GM12878 (cell line): ENCODE measurements around the gene NEGR1. TPM values are rescaled to one million over a fixed set of nuclear protein-coding genes. Genes with fewer than 3 reads are reported as not detected.

ENCODE experiments used
- ATAC-seq: fragments of 200-7000 bp; cut with Tn5 transposase; 3 replicates; pipeline ENCODE4 v1.9.1; 2020; ENCODE audit warnings: mild to moderate bottlenecking, moderate library complexity
- BruUV-seq: library from RNA; stranded (reverse); fragments of 400-500 nt; replicated peaks from 2 replicates; lab custom pipeline; 2021; lab: Mats Ljungman, UMichigan
- CTCF ChIA-PET: fragments of 300-600 bp; sonication (Branson Sonifier 250); formaldehyde crosslinking; extraction: SDS; loops from one replicate; lab custom pipeline; 2021; ENCODE audit warnings: inconsistent platforms; lab: Yijun Ruan, JAX
- POLR2A ChIA-PET: fragments of 350-600 bp; formaldehyde crosslinking; extraction: SDS; loops from one replicate; lab custom pipeline; 2021; ENCODE audit warnings: inconsistent platforms; lab: Charles Lee
- RAD21 ChIA-PET: fragments of 300-600 bp; sonication (Branson Sonifier 250); formaldehyde crosslinking; loops from one replicate; lab custom pipeline; 2023; ENCODE audit warnings: antibody characterized with exemption; ENCODE audit not compliant: unreplicated experiment; lab: Charles Lee
- SMC1A ChIA-PET: fragments of 300-600 bp; sonication (Branson Sonifier 250); formaldehyde crosslinking; loops from one replicate; lab custom pipeline; 2023; ENCODE audit not compliant: unreplicated experiment, uncharacterized antibody; lab: Charles Lee
- DNase-seq: peaks from one replicate; pipeline ENCODE4 v3.0.0-alpha.2; 2011; ENCODE audit warnings: low read depth, low spot score
- FAIRE-seq: peaks from 3 replicates; lab custom pipeline; 2011; peaks lifted over from hg19 to GRCh38; lab: Jason Lieb, UNC
- H2AFZ ChIP-seq: 2 replicates; pipeline ENCODE4 v1.6.0; 2011; ENCODE audit warnings: low read depth, low read length, control low read depth; ENCODE audit not compliant: control insufficient read depth
- H3K27ac ChIP-seq: 2 replicates; pipeline ENCODE4 v1.5.1; 2011; ENCODE audit warnings: control low read depth; ENCODE audit not compliant: control insufficient read depth, insufficient read depth
- H3K27me3 ChIP-seq, 2 experiments: replicated peaks in 1 of 2; 2 replicates each; pipeline versions ENCODE4 v1.6.0 to v1.6.1; 2011; ENCODE audit warnings: low read length in 1 of 2; ENCODE audit not compliant: control insufficient read depth in 2 of 2, insufficient read depth in 2 of 2
- H3K36me3 ChIP-seq, 2 experiments: 2 replicates each; pipeline ENCODE4 v1.5.1; 2011; ENCODE audit warnings: low read length in 1 of 2; ENCODE audit not compliant: control insufficient read depth in 2 of 2, insufficient read depth in 2 of 2
- H3K4me1 ChIP-seq: 2 replicates; pipeline ENCODE4 v1.6.1; 2011; ENCODE audit warnings: mild to moderate bottlenecking, low read length, moderate library complexity, mixed read lengths; ENCODE audit not compliant: control insufficient read depth, insufficient read depth
- H3K4me2 ChIP-seq: 2 replicates; pipeline ENCODE4 v1.6.0; 2011; ENCODE audit warnings: control low read depth; ENCODE audit not compliant: control insufficient read depth, insufficient read depth
- H3K4me3 ChIP-seq: fragments of 200-600 bp; sonication (generic); 2 replicates; pipeline ENCODE4 v1.5.1; 2016
- H3K79me2 ChIP-seq: 2 replicates; pipeline ENCODE4 v1.6.0; 2011; ENCODE audit warnings: low read length; ENCODE audit not compliant: control insufficient read depth, insufficient read depth
- H3K9ac ChIP-seq: 2 replicates; pipeline ENCODE4 v1.8.0; 2011; ENCODE audit warnings: low read length, control low read depth, mixed read lengths; ENCODE audit not compliant: control insufficient read depth, insufficient read depth
- H3K9me3 ChIP-seq: replicated peaks from 3 replicates; pipeline ENCODE4 v1.5.1; 2011; ENCODE audit warnings: mild to moderate bottlenecking, low read length; ENCODE audit not compliant: control insufficient read depth, insufficient read depth
- H4K20me1 ChIP-seq: 2 replicates; pipeline ENCODE4 v1.6.0; 2011; ENCODE audit not compliant: control insufficient read depth, insufficient read depth
- BRCA1 ChIP-seq: IDR thresholded peaks from 2 replicates; pipeline ENCODE4 v1.6.1; 2011; ENCODE audit warnings: low read depth, low read length, improper control_type of control experiment
- EGR1 ChIP-seq, 2 experiments: IDR thresholded peaks; 1 replicate in 1 of 2; 2 replicates in 1 of 2; pipeline ENCODE4 v1.6.1; 2011 to 2012; ENCODE audit warnings: low read depth in 2 of 2, low read length in 2 of 2, borderline replicate concordance in 1 of 2, mild to moderate bottlenecking in 1 of 2, moderate library complexity in 1 of 2
- HDAC6 ChIP-seq: fragments of 200-600 bp; sonication (generic); IDR thresholded peaks from one replicate; pipeline ENCODE4 v1.8.0; 2017; ENCODE audit warnings: antibody characterized with exemption; ENCODE audit not compliant: unreplicated experiment
- IKZF1 ChIP-seq: fragments of 450-650 bp; conservative IDR thresholded peaks from 2 replicates; pipeline ENCODE4 v1.6.1; 2017; ENCODE audit warnings: antibody characterized with exemption, mild to moderate bottlenecking
- NR2C1 ChIP-seq: fragments of 450-650 bp; IDR thresholded peaks from 2 replicates; pipeline ENCODE4 v1.6.1; 2017; ENCODE audit warnings: antibody characterized with exemption, mild to moderate bottlenecking, moderate library complexity
- NRF1 ChIP-seq: conservative IDR thresholded peaks from 2 replicates; pipeline ENCODE4 v1.6.1; 2011; ENCODE audit warnings: mild to moderate bottlenecking, low read depth, low read length, improper control_type of control experiment
- PML ChIP-seq: IDR thresholded peaks from 2 replicates; pipeline ENCODE4 v1.6.1; 2012; ENCODE audit warnings: low read length, inconsistent platforms
- RELA ChIP-seq: fragments of 450-650 bp; IDR thresholded peaks from 2 replicates; pipeline ENCODE4 v1.8.0; 2014; ENCODE audit warnings: borderline replicate concordance; ENCODE audit not compliant: partially characterized antibody
- RELB ChIP-seq: fragments of 450-650 bp; IDR thresholded peaks from 2 replicates; pipeline ENCODE4 v1.6.1; 2017; ENCODE audit warnings: low read depth, mild to moderate bottlenecking, moderate library complexity
- SREBF2 ChIP-seq: IDR thresholded peaks from 2 replicates; pipeline ENCODE4 v1.6.1; 2012; ENCODE audit warnings: mild to moderate bottlenecking, low read length
- ZNF207 ChIP-seq: fragments of 450-650 bp; IDR thresholded peaks from 2 replicates; pipeline ENCODE4 v1.6.1; 2014; ENCODE audit warnings: antibody characterized with exemption, mild to moderate bottlenecking, borderline replicate concordance
- ZNF217 ChIP-seq: fragments of 450-650 bp; IDR thresholded peaks from 2 replicates; pipeline ENCODE4 v1.6.1; 2017; ENCODE audit warnings: antibody characterized with exemption, mild to moderate bottlenecking
- whole genome bisulfite sequencing: methylation state at CpG from one replicate; pipeline ENCODE4 v1.1.6; 2016; ENCODE audit warnings: low lambda C conversion rate; ENCODE audit not compliant: insufficient replicate concordance, insufficient coverage; ENCODE audit errors: missing lambda C conversion rate; 5-methylcytosine and 5-hydroxymethylcytosine counted together
- in situ Hi-C: fragments of 300-500 bp; cut with MboI; formaldehyde crosslinking; loops from 9 replicates; pipeline ENCODE4 v1.14.3; 2018; ENCODE audit warnings: mixed read lengths
- intact Hi-C: fragments of 100-400 bp; cut with micrococcal nuclease; formaldehyde crosslinking; loops from one replicate; pipeline ENCODE4 v1.14.2; 2022; ENCODE audit not compliant: unreplicated experiment
- polyA plus RNA-seq, 11 experiments: library from polyadenylated mRNA; depleted of rRNA in 4 of 11; unstranded in 6 of 11; stranded (reverse) in 5 of 11; fragments of >200 nt; fragmentation: Nextera tagmentation in 4 of 11; fragmentation: Illumina TruSeq in 1 of 11; extraction: Ambion mirVana in 4 of 11; extraction: Trizol in 1 of 11; gene quantifications; 1 replicate in 1 of 11; 2 replicates in 10 of 11; pipeline versions ENCODE4 v1.2.1 to v1.2.3, GENCODE V29; 2011 to 2016; ENCODE audit warnings: inconsistent platforms in 2 of 11, missing spikeins in 2 of 11, low read depth in 1 of 11
- total RNA-seq, 4 experiments: library from RNA; depleted of rRNA in 3 of 4; stranded (reverse); fragments of >200 nt in 3 of 4; fragmentation: Illumina TruSeq in 1 of 4; extraction: Trizol in 1 of 4; gene quantifications; 2 replicates each; pipeline versions ENCODE4 v1.2.1 to v1.2.3, GENCODE V29; 2013 to 2021
- TF ChIP-seq, protein P1 (sequence below): fragments of 450-650 bp; IDR thresholded peaks from 2 replicates; pipeline ENCODE4 v1.6.1; 2018; ENCODE audit warnings: mild to moderate bottlenecking, low read depth, moderate library complexity; ENCODE audit not compliant: partially characterized antibody

NEGR1 gene
- total and polyA plus RNA-seq, 10 of the 15 experiments (the other 5 are each of a cell fraction or from before 2014, with no cell fraction given), result under 0.01 to 0.03 (median 0.01) TPM; not detected in 7

DNA sequence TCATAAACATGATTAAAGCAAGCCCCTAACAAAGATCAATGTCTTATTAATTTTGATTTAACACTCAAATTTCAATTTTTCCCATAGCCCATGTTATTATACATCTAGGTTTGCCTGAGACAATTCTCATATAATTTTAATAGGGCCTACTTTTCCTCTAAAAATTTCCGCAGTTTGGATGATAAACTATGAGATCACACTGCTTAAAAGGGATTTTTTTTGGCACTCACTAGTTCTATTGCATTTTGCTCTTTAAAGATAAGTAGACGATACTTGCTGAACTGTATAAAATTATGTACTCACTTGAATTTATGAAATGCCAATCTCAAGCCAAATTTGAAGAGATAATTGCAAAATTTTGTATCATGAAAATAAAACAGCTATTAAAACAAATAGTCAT, 721.1 kb downstream of the NEGR1 start:
- RAD21 ChIA-PET, result no interaction called here
- ATAC-seq, result no peak
- intact Hi-C loops, result no loop called here

DNA sequence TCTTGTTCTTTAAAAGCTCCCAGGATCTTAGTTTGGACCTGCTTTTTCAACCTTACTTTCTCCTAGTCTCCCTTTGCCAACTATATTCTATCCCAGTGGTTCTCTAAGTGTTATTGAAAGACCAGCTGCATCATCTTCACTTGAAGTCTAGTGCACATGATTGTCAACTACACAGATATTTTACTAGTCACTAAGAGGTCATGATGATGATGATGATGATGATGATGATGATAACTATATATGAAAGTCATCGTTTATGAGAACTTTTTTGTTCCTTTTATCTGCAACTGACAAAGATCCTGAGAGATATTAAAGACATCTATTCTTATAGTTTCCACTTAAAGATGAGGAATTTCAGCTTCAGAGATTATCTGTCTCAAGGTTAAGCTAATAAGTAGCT, 722.5 kb downstream of the NEGR1 start:
- H2AFZ ChIP-seq, result no peak overlapping the region
- no peak for FAIRE-seq
- H3K9ac ChIP-seq, result no peak overlapping the region
- ChIA-PET RAD21 (no interaction called here), POLR2A (no interaction called here), SMC1A (no interaction called here), CTCF (no interaction called here)
- H3K27ac ChIP-seq, result no peak overlapping the region
- no peak overlapping the region for H3K4me3 ChIP-seq
- in situ Hi-C loops, result no loop called here
- BruUV-seq, result no TSS peak
- WGBS, result 6% methylated on average over 1 of the region's 1 CpG
- no peak overlapping the region for H3K4me2 ChIP-seq
- no peak for ATAC-seq
- H3K36me3 ChIP-seq, result no peaks in the 10 kb centered on the region
- H3K27me3 ChIP-seq, result no peaks in the 10 kb centered on the region
- no peaks in the 10 kb centered on the region for H3K4me1 ChIP-seq
- no peak for DNase-seq
- no peaks in the 10 kb centered on the region for H3K9me3 ChIP-seq
- intact Hi-C loops, result no loop called here
- no peaks in the 10 kb centered on the region for H3K79me2 ChIP-seq
- no peaks in the 10 kb centered on the region for H4K20me1 ChIP-seq
- no peak for TF ChIP-seq EGR1 (IDR thresholded peaks at IDR 0.05; ENCODE audit: borderline replicate concordance in 1 of 2, low read depth in 2 of 2, low read length in 2 of 2)
- TF ChIP-seq NR2C1, result no peak
- TF ChIP-seq HDAC6, result no peak
- no peak for TF ChIP-seq ZNF217
- no peak for TF ChIP-seq SREBF2
- no peak for TF ChIP-seq PML
- TF ChIP-seq NRF1, result no peak
- TF ChIP-seq RELB, result no peak
- no peak for TF ChIP-seq RELA
- no peak for TF ChIP-seq IKZF1
- TF ChIP-seq, protein P1, sequence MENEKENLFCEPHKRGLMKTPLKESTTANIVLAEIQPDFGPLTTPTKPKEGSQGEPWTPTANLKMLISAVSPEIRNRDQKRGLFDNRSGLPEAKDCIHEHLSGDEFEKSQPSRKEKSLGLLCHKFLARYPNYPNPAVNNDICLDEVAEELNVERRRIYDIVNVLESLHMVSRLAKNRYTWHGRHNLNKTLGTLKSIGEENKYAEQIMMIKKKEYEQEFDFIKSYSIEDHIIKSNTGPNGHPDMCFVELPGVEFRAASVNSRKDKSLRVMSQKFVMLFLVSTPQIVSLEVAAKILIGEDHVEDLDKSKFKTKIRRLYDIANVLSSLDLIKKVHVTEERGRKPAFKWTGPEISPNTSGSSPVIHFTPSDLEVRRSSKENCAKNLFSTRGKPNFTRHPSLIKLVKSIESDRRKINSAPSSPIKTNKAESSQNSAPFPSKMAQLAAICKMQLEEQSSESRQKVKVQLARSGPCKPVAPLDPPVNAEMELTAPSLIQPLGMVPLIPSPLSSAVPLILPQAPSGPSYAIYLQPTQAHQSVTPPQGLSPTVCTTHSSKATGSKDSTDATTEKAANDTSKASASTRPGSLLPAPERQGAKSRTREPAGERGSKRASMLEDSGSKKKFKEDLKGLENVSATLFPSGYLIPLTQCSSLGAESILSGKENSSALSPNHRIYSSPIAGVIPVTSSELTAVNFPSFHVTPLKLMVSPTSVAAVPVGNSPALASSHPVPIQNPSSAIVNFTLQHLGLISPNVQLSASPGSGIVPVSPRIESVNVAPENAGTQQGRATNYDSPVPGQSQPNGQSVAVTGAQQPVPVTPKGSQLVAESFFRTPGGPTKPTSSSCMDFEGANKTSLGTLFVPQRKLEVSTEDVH, result no peak

More for the DNA sequence above, 721.1 kb downstream of the NEGR1 start:
- Histone ChIP-seq H3K9me3 (no peaks in the 10 kb centered on the region), H3K27ac (no peak overlapping the region), H3K4me1 (no peaks in the 10 kb centered on the region), H4K20me1 (no peaks in the 10 kb centered on the region), H3K9ac (no peak overlapping the region), H3K4me3 (no peak overlapping the region), H3K36me3 (no peaks in the 10 kb centered on the region), H3K79me2 (no peaks in the 10 kb centered on the region), H3K27me3 (no peaks in the 10 kb centered on the region), H3K4me2 (no peak overlapping the region), H2AFZ (no peak overlapping the region)
- 3% methylated on average over 2 of the region's 2 CpGs for WGBS
- TF ChIP-seq BRCA1 (no peak), ZNF207 (no peak), RELA (no peak)
- ChIA-PET POLR2A (no interaction called here), CTCF (no interaction called here), SMC1A (interaction anchor here (0.8 kb wide), 1 partner anchor 9 kb away, joined by 3 read pairs; no protein-coding TSS in a partner anchor)
- DNase-seq (no peak), FAIRE-seq (no peak)
- BruUV-seq, result no TSS peak
- in situ Hi-C loops, result no loop called here
